HG03060 (cell line): ENCODE results near the gene PPT2.

Experiments used
- ATAC-seq: cut with Tn5 transposase; IDR thresholded peaks from one replicate; pipeline ENCODE4 v1.9.1; 2021; ENCODE audit warnings: low read depth, moderate number of reproducible peaks; ENCODE audit not compliant: unreplicated experiment

The PPT2 gene, protein sequence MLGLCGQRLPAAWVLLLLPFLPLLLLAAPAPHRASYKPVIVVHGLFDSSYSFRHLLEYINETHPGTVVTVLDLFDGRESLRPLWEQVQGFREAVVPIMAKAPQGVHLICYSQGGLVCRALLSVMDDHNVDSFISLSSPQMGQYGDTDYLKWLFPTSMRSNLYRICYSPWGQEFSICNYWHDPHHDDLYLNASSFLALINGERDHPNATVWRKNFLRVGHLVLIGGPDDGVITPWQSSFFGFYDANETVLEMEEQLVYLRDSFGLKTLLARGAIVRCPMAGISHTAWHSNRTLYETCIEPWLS

GRCh38 chr6:32153564-32154513 is at the start of gene PPT2:
Gene PPT2 (plus strand): TSS chr6:32154141. CDS start chr6:32154595, 454 bp downstream.
- ATAC-seq: no peak

DNA sequence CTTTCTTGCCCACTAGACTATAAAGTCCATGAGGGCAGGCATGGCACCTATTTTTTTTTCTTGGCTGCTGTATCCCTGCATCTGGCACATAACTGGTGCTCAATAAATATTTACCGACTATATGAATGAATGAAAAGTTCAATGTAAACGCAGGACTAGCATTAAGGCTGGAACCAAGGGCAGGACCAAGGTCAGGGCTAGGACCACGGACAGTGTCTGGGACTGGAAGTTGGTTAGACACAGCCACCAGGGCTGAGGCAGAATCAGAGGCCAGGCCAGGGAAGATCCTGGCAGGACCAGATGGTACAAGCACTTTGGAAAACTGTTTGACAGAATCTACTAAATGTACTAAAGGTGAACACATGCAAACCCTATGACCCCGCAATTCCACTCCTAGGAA is 48.5 kb upstream of the PPT2 start:
- no peak for ATAC-seq

GRCh38 chr6:32107406-32107805 is 46.5 kb upstream of the PPT2 start:
- ATAC-seq: no peak

GRCh38 chr6:32108094-32108627 is 45.8 kb upstream of the PPT2 start:
- no peak for ATAC-seq

- no peak for ATAC-seq
Measured at GRCh38 chr6:32108727-32109113, 45.2 kb upstream of the PPT2 start.

- ATAC-seq: no peak
Measured at GRCh38 chr6:32109114-32109764, 44.7 kb upstream of the PPT2 start, which contains the start of gene TNXB. Gene TNXB (minus strand): TSS chr6:32109338. CDS start chr6:32098198, 11,140 bp downstream.

DNA sequence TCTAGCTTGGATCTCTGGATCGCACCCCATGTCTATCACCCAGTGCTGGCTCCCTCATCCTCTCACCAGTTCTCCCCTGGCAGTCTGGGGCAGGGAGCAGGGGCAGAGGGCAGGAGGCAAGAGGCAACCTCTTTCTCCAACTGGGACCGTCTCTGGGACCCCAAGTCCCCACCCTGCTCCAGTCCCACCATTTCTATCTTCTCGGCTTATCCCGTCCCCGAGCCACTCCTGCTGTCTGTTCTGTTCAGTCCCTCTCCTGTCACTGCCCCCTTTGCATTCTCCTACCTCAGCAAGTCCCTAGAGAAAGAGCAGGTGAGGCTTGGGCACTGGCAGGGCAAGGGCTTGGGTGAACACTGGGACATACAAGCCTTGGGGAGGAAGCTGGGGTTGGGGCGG is 44.2 kb upstream of the PPT2 start:
- no peak for ATAC-seq

- ATAC-seq: no peak
Measured at GRCh38 chr6:32110632-32111031, 43.3 kb upstream of the PPT2 start.

GRCh38 chr6:32111424-32112066 is 42.4 kb upstream of the PPT2 start:
- no peak for ATAC-seq

GRCh38 chr6:32112431-32112980 is 41.4 kb upstream of the PPT2 start:
- no peak for ATAC-seq

DNA sequence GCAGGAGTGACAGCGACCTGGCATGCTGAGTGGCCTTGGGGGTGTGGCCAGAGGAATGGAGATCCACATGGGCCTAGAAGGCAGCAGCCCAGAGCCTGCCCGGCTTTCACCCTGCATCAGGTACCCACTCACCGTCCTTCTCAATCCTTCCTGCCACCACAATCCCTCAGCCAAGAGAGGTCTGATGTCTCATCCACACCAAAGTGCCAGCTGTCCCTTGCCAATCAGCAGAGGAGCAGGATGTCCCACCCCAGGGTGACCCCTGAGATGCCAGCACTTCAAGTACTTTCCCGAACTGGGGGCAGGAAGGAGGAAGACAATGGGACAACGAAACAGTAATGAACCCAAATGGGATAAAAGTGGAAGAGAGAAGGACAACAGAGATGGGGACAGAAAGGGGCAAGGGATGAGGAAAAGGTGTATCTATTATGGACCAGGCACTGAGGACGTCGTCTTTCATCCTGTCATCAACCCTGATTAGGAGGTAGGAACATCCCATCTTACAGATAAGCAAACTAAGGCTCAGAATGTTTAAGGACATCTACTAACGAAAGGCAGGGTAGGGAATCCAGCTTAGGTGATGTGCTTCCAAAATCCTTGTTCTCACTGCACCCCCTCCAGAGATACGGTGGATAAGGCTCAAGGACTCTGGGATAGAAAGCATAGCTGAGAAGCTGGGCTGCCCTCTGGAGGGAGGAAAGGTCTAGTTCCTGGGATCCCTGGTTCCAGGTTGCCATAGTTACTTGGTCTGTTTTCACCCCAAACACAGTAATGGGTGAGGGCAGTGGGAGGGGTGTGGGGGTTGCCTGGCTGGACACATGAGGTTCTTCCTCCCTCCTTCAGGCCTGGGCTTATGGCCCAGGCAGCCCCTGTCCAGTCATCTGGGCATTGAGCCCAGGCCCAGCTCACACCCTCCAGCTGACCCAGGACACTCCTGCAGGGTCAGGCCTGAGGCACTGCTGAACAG is 40.3 kb upstream of the PPT2 start:
- no peak for ATAC-seq

GRCh38 chr6:32114796-32115195 is 39.1 kb upstream of the PPT2 start:
- ATAC-seq: no peak

- no peak for ATAC-seq
Measured at GRCh38 chr6:32115623-32116022, 38.3 kb upstream of the PPT2 start.

GRCh38 chr6:32116674-32117073 is 37.3 kb upstream of the PPT2 start:
- ATAC-seq: no peak

DNA sequence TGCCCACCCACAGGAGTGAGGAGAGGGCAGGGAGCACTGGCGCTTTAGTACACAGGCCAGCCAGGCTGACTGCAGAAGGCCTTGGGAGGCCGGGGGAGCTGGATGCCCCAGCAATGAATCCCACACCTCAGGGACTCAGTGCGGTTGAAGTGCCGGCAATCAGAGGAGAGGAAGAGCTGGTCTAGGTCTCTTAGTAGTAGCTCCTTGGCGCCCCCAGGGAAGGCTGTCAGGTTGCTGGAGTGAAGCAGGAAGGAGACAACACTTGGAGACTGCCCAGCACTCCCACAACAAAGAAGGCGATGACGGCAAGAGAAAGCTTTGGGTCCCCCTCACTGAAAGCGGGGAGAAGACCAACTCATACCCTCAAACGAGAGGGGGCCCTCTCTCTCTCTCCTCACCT is 36.5 kb upstream of the PPT2 start:
- ATAC-seq: no peak

- ATAC-seq: no peak
Measured at GRCh38 chr6:32118782-32119628, 34.9 kb upstream of the PPT2 start.

GRCh38 chr6:32120573-32121059 is 33.3 kb upstream of the PPT2 start:
- ATAC-seq: no peak

DNA sequence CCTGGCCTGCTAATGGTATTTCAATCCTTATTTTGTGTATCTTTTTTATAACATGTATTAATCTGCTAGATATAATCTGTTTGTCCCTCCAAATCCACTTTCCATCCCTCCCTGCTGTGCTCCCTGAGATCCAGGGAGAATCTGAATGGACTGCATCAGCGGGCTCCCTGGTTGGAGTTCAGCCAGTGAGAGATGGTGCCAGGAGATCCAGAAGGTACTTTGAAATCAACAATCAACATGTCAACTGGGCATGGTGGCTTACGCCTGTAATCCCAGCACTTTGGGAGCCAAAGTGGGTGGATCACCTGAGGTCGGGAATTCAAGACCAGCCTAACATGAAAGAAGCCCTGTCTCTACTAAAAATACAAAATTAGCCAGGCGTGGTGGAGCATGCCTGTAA is 30.3 kb upstream of the PPT2 start:
- ATAC-seq: no peak
